Activated naive CD4-positive, alpha-beta T cell treated with anti-CD3 and anti-CD28 coated beads for 36 hours (primary cell): ENCODE results near the gene CNIH3. TPM values are rescaled to one million over a fixed set of nuclear protein-coding genes. Genes with fewer than 3 reads are reported as not detected.
"Not testable (repeated sequence)": the region's sequence is repeated elsewhere in the genome, so short reads cannot be mapped to it uniquely, and the experiment has no call there.

Source experiments
- CTCF ChIA-PET: fragments of 350-600 bp; sonication (Branson Sonifier 250); formaldehyde crosslinking; loops from one replicate; lab custom pipeline; 2021; ENCODE audit warnings: antibody characterized with exemption; lab: Charles Lee
- DNase-seq: peaks from one replicate; pipeline ENCODE4 v3.0.0-alpha.2; 2020
- H3K27ac Mint-ChIP-seq: one replicate; pipeline ENCODE4 v1.8.0; 2021; ENCODE audit warnings: mild to moderate bottlenecking, mixed read lengths
- H3K27me3 Mint-ChIP-seq: one replicate; pipeline ENCODE4 v1.8.0; 2021; ENCODE audit warnings: low read depth, mixed read lengths
- H3K36me3 Mint-ChIP-seq: one replicate; pipeline ENCODE4 v1.8.0; 2021; ENCODE audit warnings: low read depth, mixed read lengths
- H3K4me1 Mint-ChIP-seq: one replicate; pipeline ENCODE4 v1.8.0; 2021; ENCODE audit warnings: low read depth, mixed read lengths
- H3K4me3 Mint-ChIP-seq: one replicate; pipeline ENCODE4 v1.8.0; 2021; ENCODE audit warnings: mild to moderate bottlenecking, moderate library complexity, mixed read lengths
- H3K9me3 Mint-ChIP-seq: one replicate; pipeline ENCODE4 v1.8.0; 2021; ENCODE audit warnings: mixed read lengths
- intact Hi-C: fragments of 100-400 bp; cut with micrococcal nuclease; formaldehyde crosslinking; loops from one replicate; pipeline ENCODE4 v1.15.1; 2023
- total RNA-seq, 2 experiments: library from RNA; stranded (reverse); gene quantifications; one replicate each; pipeline ENCODE4 v1.2.3, GENCODE V29; 2021

Gene CNIH3
- total RNA-seq, 2 experiments from 2014 or later = 0.59 to 2.5 TPM

- H3K36me3 Mint-ChIP-seq = no peaks in the 10 kb centered on the region
- intact Hi-C loops = no loop called here
- no peak for DNase-seq
- CTCF ChIA-PET = no interaction called here
- H3K27me3 Mint-ChIP-seq = no peaks in the 10 kb centered on the region
- H3K4me3 Mint-ChIP-seq = no peak overlapping the region
- no peaks in the 10 kb centered on the region for H3K4me1 Mint-ChIP-seq
- H3K27ac Mint-ChIP-seq = no peak overlapping the region
- no peaks in the 10 kb centered on the region for H3K9me3 Mint-ChIP-seq
Observed at GRCh38 chr1:224679606-224680005, 63.5 kb downstream of the CNIH3 start.

- Mint-ChIP-seq H3K4me1 (no peaks in the 10 kb centered on the region), H3K27ac (no peak overlapping the region), H3K27me3 (no peaks in the 10 kb centered on the region), H3K9me3 (no peaks in the 10 kb centered on the region), H3K36me3 (no peaks in the 10 kb centered on the region), H3K4me3 (no peak overlapping the region)
- CTCF ChIA-PET = interaction anchor here (1.6 kb wide), 1 partner anchor 137 kb away, joined by 4 read pairs; no protein-coding TSS in a partner anchor
- no peak for DNase-seq
- intact Hi-C loops = no loop called here
Observed at GRCh38 chr1:224681816-224682215, 65.7 kb downstream of the CNIH3 start.

GRCh38 chr1:224683936-224684335 lies 67.8 kb downstream of the CNIH3 start:
- Mint-ChIP-seq H3K27me3 (no peaks in the 10 kb centered on the region), H3K36me3 (no peaks in the 10 kb centered on the region), H3K9me3 (no peaks in the 10 kb centered on the region), H3K4me3 (no peak overlapping the region), H3K4me1 (no peaks in the 10 kb centered on the region), H3K27ac (no peak overlapping the region)
- intact Hi-C loops = no loop called here
- no peak for DNase-seq
- CTCF ChIA-PET = no interaction called here

GRCh38 chr1:224684979-224685425 lies 68.9 kb downstream of the CNIH3 start:
- no peaks in the 10 kb centered on the region for H3K36me3 Mint-ChIP-seq
- intact Hi-C loops = no loop called here
- H3K4me1 Mint-ChIP-seq = no peaks in the 10 kb centered on the region
- no peak for DNase-seq
- no peaks in the 10 kb centered on the region for H3K9me3 Mint-ChIP-seq
- no peak overlapping the region for H3K4me3 Mint-ChIP-seq
- H3K27me3 Mint-ChIP-seq = no peaks in the 10 kb centered on the region
- H3K27ac Mint-ChIP-seq = no peak overlapping the region
- CTCF ChIA-PET = no interaction called here

GRCh38 chr1:224686140-224686539 lies 70.0 kb downstream of the CNIH3 start:
- DNase-seq, intact Hi-C loops, CTCF ChIA-PET, H3K36me3 Mint-ChIP-seq, H3K27ac Mint-ChIP-seq, H3K4me3 Mint-ChIP-seq, H3K27me3 Mint-ChIP-seq, H3K4me1 Mint-ChIP-seq, H3K9me3 Mint-ChIP-seq: not testable (repeated sequence)

- intact Hi-C loops = no loop called here
- H3K9me3 Mint-ChIP-seq = no peaks in the 10 kb centered on the region
- DNase-seq = no peak
- H3K27ac Mint-ChIP-seq = no peak overlapping the region
- no peaks in the 10 kb centered on the region for H3K36me3 Mint-ChIP-seq
- no peaks in the 10 kb centered on the region for H3K4me1 Mint-ChIP-seq
- no peaks in the 10 kb centered on the region for H3K27me3 Mint-ChIP-seq
- CTCF ChIA-PET = interaction anchor here (0.8 kb wide), 1 partner anchor 14 kb away, joined by 3 read pairs; no protein-coding TSS in a partner anchor
- H3K4me3 Mint-ChIP-seq = no peak overlapping the region
Observed at GRCh38 chr1:224687465-224687864, 71.3 kb downstream of the CNIH3 start.

GRCh38 chr1:224689374-224689773 lies 73.3 kb downstream of the CNIH3 start:
- DNase-seq = no peak
- Mint-ChIP-seq H3K9me3 (no peaks in the 10 kb centered on the region), H3K27me3 (no peaks in the 10 kb centered on the region), H3K27ac (no peak overlapping the region), H3K4me1 (no peaks in the 10 kb centered on the region), H3K36me3 (no peaks in the 10 kb centered on the region), H3K4me3 (no peak overlapping the region)
- intact Hi-C loops = no loop called here
- CTCF ChIA-PET = no interaction called here

GRCh38 chr1:224690576-224690975 lies 74.5 kb downstream of the CNIH3 start:
- intact Hi-C loops = no loop called here
- CTCF ChIA-PET = no interaction called here
- no peak for DNase-seq
- H3K27ac Mint-ChIP-seq = no peak overlapping the region
- no peaks in the 10 kb centered on the region for H3K9me3 Mint-ChIP-seq
- no peaks in the 10 kb centered on the region for H3K36me3 Mint-ChIP-seq
- no peak overlapping the region for H3K4me3 Mint-ChIP-seq
- no peaks in the 10 kb centered on the region for H3K4me1 Mint-ChIP-seq
- H3K27me3 Mint-ChIP-seq = no peaks in the 10 kb centered on the region

- no peak for DNase-seq
- no peaks in the 10 kb centered on the region for H3K27me3 Mint-ChIP-seq
- H3K36me3 Mint-ChIP-seq = no peaks in the 10 kb centered on the region
- no peaks in the 10 kb centered on the region for H3K9me3 Mint-ChIP-seq
- H3K4me1 Mint-ChIP-seq = no peaks in the 10 kb centered on the region
- intact Hi-C loops = no loop called here
- CTCF ChIA-PET = no interaction called here
- H3K27ac Mint-ChIP-seq = no peak overlapping the region
- no peak overlapping the region for H3K4me3 Mint-ChIP-seq
Observed at GRCh38 chr1:224691148-224691925, 75.2 kb downstream of the CNIH3 start.

- Mint-ChIP-seq H3K36me3 (no peaks in the 10 kb centered on the region), H3K27me3 (no peaks in the 10 kb centered on the region), H3K9me3 (no peaks in the 10 kb centered on the region), H3K27ac (no peak overlapping the region), H3K4me1 (no peaks in the 10 kb centered on the region), H3K4me3 (no peak overlapping the region)
- intact Hi-C loops = no loop called here
- CTCF ChIA-PET = interaction anchor here (1.3 kb wide), 1 partner anchor 156 kb away, joined by 3 read pairs; no protein-coding TSS in a partner anchor
- DNase-seq = no peak
Observed at GRCh38 chr1:224694969-224695368, 78.9 kb downstream of the CNIH3 start.

GRCh38 chr1:224696021-224696420 lies 79.9 kb downstream of the CNIH3 start:
- Mint-ChIP-seq H3K9me3 (no peaks in the 10 kb centered on the region), H3K27me3 (no peaks in the 10 kb centered on the region), H3K36me3 (no peaks in the 10 kb centered on the region), H3K27ac (no peak overlapping the region), H3K4me1 (no peaks in the 10 kb centered on the region), H3K4me3 (no peak overlapping the region)
- intact Hi-C loops = no loop called here
- no peak for DNase-seq
- CTCF ChIA-PET = interaction anchor here (1.3 kb wide), 1 partner anchor 155 kb away, joined by 3 read pairs; no protein-coding TSS in a partner anchor

GRCh38 chr1:224696891-224697765 lies 81.0 kb downstream of the CNIH3 start:
- no peak for DNase-seq
- Mint-ChIP-seq H3K4me1 (no peaks in the 10 kb centered on the region), H3K4me3 (no peak overlapping the region), H3K36me3 (no peaks in the 10 kb centered on the region), H3K9me3 (no peaks in the 10 kb centered on the region), H3K27me3 (no peaks in the 10 kb centered on the region), H3K27ac (no peak overlapping the region)
- CTCF ChIA-PET = no interaction called here
- intact Hi-C loops = no loop called here
